OCI-LY7 (cell line): ENCODE data around the gene ZNF799.

ENCODE experiments used
- EZH2phosphoT487 ChIP-seq: fragments of 200-600 bp; sonication (generic); IDR thresholded peaks from 2 replicates; pipeline ENCODE4 v1.6.1; 2018; ENCODE audit warnings: low read depth, borderline replicate concordance, mild to moderate bottlenecking, mixed run types, antibody characterized with exemption, low read length, moderate library complexity, mixed read lengths
- TF ChIP-seq, protein P1 (sequence below): fragments of 200-600 bp; sonication (generic); conservative IDR thresholded peaks from 2 replicates; pipeline ENCODE4 v1.5.1; 2014; ENCODE audit warnings: mild to moderate bottlenecking, antibody characterized with exemption, low read length, moderate library complexity, mixed read lengths

DNA sequence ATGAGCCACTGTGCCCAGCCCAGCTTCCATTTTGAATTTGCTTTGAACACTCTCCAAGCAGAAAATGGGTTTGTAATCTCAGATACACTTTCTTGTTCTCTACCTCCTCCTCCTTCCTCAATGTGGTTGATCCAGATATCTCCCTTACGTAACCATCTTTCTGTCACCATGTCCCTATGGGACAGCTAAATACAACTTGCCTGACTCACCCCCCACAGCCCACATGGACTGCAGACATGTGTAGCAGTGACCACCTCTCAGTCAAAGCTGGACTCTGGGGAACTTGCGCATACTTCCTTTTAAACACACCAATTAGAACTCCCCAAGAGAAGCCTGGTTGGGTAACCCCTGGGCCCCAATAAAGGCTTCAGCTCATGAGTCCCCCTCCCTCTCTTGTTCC is 10.8 kb upstream of the ZNF799 start:
- TF ChIP-seq, protein P1, sequence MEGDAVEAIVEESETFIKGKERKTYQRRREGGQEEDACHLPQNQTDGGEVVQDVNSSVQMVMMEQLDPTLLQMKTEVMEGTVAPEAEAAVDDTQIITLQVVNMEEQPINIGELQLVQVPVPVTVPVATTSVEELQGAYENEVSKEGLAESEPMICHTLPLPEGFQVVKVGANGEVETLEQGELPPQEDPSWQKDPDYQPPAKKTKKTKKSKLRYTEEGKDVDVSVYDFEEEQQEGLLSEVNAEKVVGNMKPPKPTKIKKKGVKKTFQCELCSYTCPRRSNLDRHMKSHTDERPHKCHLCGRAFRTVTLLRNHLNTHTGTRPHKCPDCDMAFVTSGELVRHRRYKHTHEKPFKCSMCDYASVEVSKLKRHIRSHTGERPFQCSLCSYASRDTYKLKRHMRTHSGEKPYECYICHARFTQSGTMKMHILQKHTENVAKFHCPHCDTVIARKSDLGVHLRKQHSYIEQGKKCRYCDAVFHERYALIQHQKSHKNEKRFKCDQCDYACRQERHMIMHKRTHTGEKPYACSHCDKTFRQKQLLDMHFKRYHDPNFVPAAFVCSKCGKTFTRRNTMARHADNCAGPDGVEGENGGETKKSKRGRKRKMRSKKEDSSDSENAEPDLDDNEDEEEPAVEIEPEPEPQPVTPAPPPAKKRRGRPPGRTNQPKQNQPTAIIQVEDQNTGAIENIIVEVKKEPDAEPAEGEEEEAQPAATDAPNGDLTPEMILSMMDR: no peak
- TF ChIP-seq EZH2phosphoT487: no peak
